ENCODE data around the gene DAB1. TPM values are rescaled to one million over a fixed set of nuclear protein-coding genes. Genes with fewer than 3 reads are reported as not detected.

Gene DAB1
- total and polyA plus RNA-seq, 2 of the 8 experiments (the other 6 are each of a cell fraction or from before 2014, with no cell fraction given), result 4.4 to 11.8 TPM

DNA sequence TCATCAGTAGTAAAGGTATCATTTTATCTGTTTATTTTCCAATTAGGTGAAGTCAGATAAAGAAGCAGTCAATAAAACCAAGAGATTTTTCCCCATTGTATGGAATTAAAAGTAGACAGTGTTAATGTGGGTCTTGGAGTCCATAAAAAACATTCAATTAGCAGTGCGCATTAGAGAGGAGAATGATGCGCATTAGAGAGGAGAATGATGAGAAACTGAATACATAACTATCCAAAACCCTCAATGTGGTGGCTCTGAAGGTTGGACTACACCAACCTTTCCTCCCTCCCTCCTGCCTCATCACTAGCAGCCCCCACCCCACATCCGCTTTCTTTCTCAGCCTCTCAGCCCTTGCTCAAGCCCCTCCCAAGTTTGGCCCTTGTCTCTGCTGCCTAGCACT lies 99.5 kb downstream of the DAB1 start:
- CTCF ChIA-PET (ENCODE audit: partially characterized antibody), result no interaction called here
- no peak for DNase-seq (ENCODE audit: low read depth in 1 of 2, low spot score in 2 of 2)
- H2AFZ ChIP-seq (ENCODE audit: low read length), result no peak overlapping the region

More for the DNA sequence above, 99.5 kb downstream of the DAB1 start:
- no peak overlapping the region for H3K23ac ChIP-seq (ENCODE audit: insufficient read length)
- H3K79me1 ChIP-seq (ENCODE audit: low read depth, low read length), result peaks cover 3% of the 10 kb centered on the region; the same call in 1 of the 2 replicates
- H2BK15ac ChIP-seq (ENCODE audit: low read length), result no peak overlapping the region
- no peak overlapping the region for H2BK5ac ChIP-seq (ENCODE audit: low read depth, low read length)
- H3K9me3 ChIP-seq (ENCODE audit: insufficient read depth in 2 of 2, low read depth in 1 of 2, low read length in 1 of 2), result no peaks in the 10 kb centered on the region
- 87% methylated on average over 3 of the region's 3 CpGs; no CpG with 5 or more reads in 1 of the 2 experiments for WGBS, 2 experiments (ENCODE audit: extremely low coverage in 1 of 2, insufficient coverage in 1 of 2, insufficient read length in 1 of 2, insufficient replicate concordance in 2 of 2, low coverage in 1 of 2, low lambda C conversion rate in 2 of 2, missing lambda C conversion rate in 1 of 2)
- POLR2A ChIA-PET (ENCODE audit: partially characterized antibody), result interaction anchor here (1.0 kb wide), 1 partner anchor 78 kb away, joined by 3 read pairs; no protein-coding TSS in a partner anchor
- no peak overlapping the region for H2BK20ac ChIP-seq (ENCODE audit: low read length)
- no peak overlapping the region for H3K14ac ChIP-seq (ENCODE audit: insufficient read length)
- no peak overlapping the region for H3K9ac ChIP-seq (replicated peaks in 1 of 4; ENCODE audit: extremely low read depth in 1 of 4, low read depth in 3 of 4, low read length in 3 of 4)
- H2BK12ac ChIP-seq (ENCODE audit: low read depth, low read length), result no peak overlapping the region
- no peak overlapping the region for H2BK120ac ChIP-seq (replicated peaks; ENCODE audit: low read depth, low read length)
- no peak overlapping the region for H3K27ac ChIP-seq (ENCODE audit: low read depth, low read length)
- TF ChIP-seq RNF2 (IDR thresholded peaks at IDR 0.05; ENCODE audit: borderline replicate concordance, low read depth, low read length, missing control alignments, poor library complexity, severe bottlenecking), result no peak
- no peak for TF ChIP-seq SRF (IDR thresholded peaks at IDR 0.05; ENCODE audit: low read depth, low read length)
- no peak overlapping the region for H2AK5ac ChIP-seq (ENCODE audit: low read depth, low read length)
- no peak overlapping the region for H4K91ac ChIP-seq (replicated peaks; ENCODE audit: insufficient read length, low read length)
- no peak for FAIRE-seq
- no peak overlapping the region for H3K18ac ChIP-seq (ENCODE audit: extremely low read depth, low read length)
- H3K4me1 ChIP-seq (replicated peaks in 1 of 4; ENCODE audit: control insufficient read depth in 3 of 4, insufficient read depth in 4 of 4, low read length in 3 of 4), result peaks cover 0 to 6% (median 3%) of the 10 kb centered on the region in 4 experiments; a peak in 2 of 7 replicates
- H3K4me3 ChIP-seq (ENCODE audit: extremely low read depth in 1 of 4, insufficient read depth in 2 of 4, low read depth in 3 of 4, low read length in 4 of 4), result no peak overlapping the region
- H3K56ac ChIP-seq (replicated peaks; ENCODE audit: insufficient read length, low read depth, low read length), result no peak overlapping the region
- H3K4me2 ChIP-seq (ENCODE audit: insufficient read depth in 1 of 2, low read depth in 2 of 2, low read length in 2 of 2), result no peak overlapping the region
- no peaks in the 10 kb centered on the region for H3K79me2 ChIP-seq (ENCODE audit: control insufficient read depth in 1 of 2, insufficient read depth in 2 of 2, low read length in 2 of 2)
- no peak overlapping the region for H3K4ac ChIP-seq (replicated peaks; ENCODE audit: insufficient read length, low read depth, low read length)
- no peaks in the 10 kb centered on the region for H3K27me3 ChIP-seq (replicated peaks in 1 of 4; ENCODE audit: control insufficient read depth in 3 of 4, extremely low read depth in 1 of 4, insufficient read depth in 3 of 4, low read length in 3 of 4)
- no peak overlapping the region for H4K8ac ChIP-seq (ENCODE audit: extremely low read depth, insufficient read depth, low read length)
- no peaks in the 10 kb centered on the region; the same call in 1 of the 2 replicates for H3K23me2 ChIP-seq (ENCODE audit: low read depth, low read length)
- H4K20me1 ChIP-seq (replicated peaks in 1 of 2; ENCODE audit: control insufficient read depth in 1 of 2, insufficient read depth in 2 of 2, low read length in 2 of 2), result no peaks in the 10 kb centered on the region
- H3K36me3 ChIP-seq (ENCODE audit: control insufficient read depth in 2 of 4, insufficient read depth in 4 of 4, low read length in 3 of 4), result no peaks in the 10 kb centered on the region
- H4K5ac ChIP-seq (ENCODE audit: insufficient read length, low read depth, low read length), result no peak overlapping the region

Data from H1 (cell line).